Karpas-422 (cell line): ENCODE measurements around the gene SPAG16. TPM values are rescaled to one million over a fixed set of nuclear protein-coding genes. Genes with fewer than 3 reads are reported as not detected.

Experiments used
- DNase-seq: peaks from one replicate; pipeline ENCODE4 v3.0.0-alpha.2; 2015
- H2AFZ ChIP-seq: fragments of 200-600 bp; sonication (generic); 2 replicates; pipeline ENCODE4 v1.6.1; 2014; ENCODE audit warnings: antibody characterized with exemption, low read length, mixed read lengths
- H3K27ac ChIP-seq: fragments of 200-600 bp; sonication (generic); 2 replicates; pipeline ENCODE4 v1.5.1; 2014; ENCODE audit warnings: mild to moderate bottlenecking, low read length, moderate library complexity
- H3K27me3 ChIP-seq: fragments of 200-600 bp; sonication (generic); 2 replicates; pipeline ENCODE4 v1.6.1; 2014; ENCODE audit warnings: low read length, mixed read lengths
- H3K36me3 ChIP-seq: fragments of 200-600 bp; sonication (generic); 2 replicates; pipeline ENCODE4 v1.6.1; 2014; ENCODE audit warnings: low read length, mixed read lengths; ENCODE audit not compliant: insufficient read depth
- H3K4me1 ChIP-seq: fragments of 200-600 bp; sonication (generic); 2 replicates; pipeline ENCODE4 v1.6.1; 2014; ENCODE audit warnings: mild to moderate bottlenecking, low read length, mixed read lengths
- H3K4me2 ChIP-seq: fragments of 200-600 bp; sonication (generic); 2 replicates; pipeline ENCODE4 v1.6.1; 2014; ENCODE audit warnings: low read length, low read depth, mild to moderate bottlenecking; ENCODE audit not compliant: poor library complexity, severe bottlenecking
- H3K4me3 ChIP-seq: fragments of 200-600 bp; sonication (generic); 2 replicates; pipeline ENCODE4 v1.5.1; 2014; ENCODE audit warnings: mild to moderate bottlenecking, antibody characterized with exemption, low read length, mixed read lengths
- H3K79me2 ChIP-seq: fragments of 200-600 bp; sonication (generic); 2 replicates; pipeline ENCODE4 v1.6.1; 2014; ENCODE audit warnings: mild to moderate bottlenecking, low read length, mixed read lengths
- H3K9ac ChIP-seq: fragments of 200-600 bp; sonication (generic); 2 replicates; pipeline ENCODE4 v1.6.0; 2014; ENCODE audit warnings: low read length
- H3K9me2 ChIP-seq: fragments of 200-600 bp; sonication (generic), shearing (Covaris generic); replicated peaks from 2 replicates; pipeline ENCODE4 v1.6.0; 2014; ENCODE audit warnings: mild to moderate bottlenecking, low read length, moderate library complexity; ENCODE audit not compliant: insufficient read depth
- H3K9me3 ChIP-seq: fragments of 300-700, 200-600 bp; sonication (generic); 2 replicates; pipeline ENCODE4 v1.6.1; 2014; ENCODE audit warnings: low read length, mixed read lengths
- H4K20me1 ChIP-seq: fragments of 200-600 bp; sonication (generic); 2 replicates; pipeline ENCODE4 v1.6.1; 2014; ENCODE audit warnings: mild to moderate bottlenecking, antibody characterized with exemption, low read length, low read depth; ENCODE audit not compliant: insufficient read depth
- total RNA-seq: library from RNA; depleted of rRNA; stranded (reverse); fragments of >200 nt; shearing (Covaris generic); gene quantifications from 2 replicates; pipeline ENCODE4 v1.2.3, GENCODE V29; 2014; ENCODE audit warnings: low replicate concordance

Gene SPAG16
- total RNA-seq, 1 experiment from 2014 or later: 67.8 TPM

DNA sequence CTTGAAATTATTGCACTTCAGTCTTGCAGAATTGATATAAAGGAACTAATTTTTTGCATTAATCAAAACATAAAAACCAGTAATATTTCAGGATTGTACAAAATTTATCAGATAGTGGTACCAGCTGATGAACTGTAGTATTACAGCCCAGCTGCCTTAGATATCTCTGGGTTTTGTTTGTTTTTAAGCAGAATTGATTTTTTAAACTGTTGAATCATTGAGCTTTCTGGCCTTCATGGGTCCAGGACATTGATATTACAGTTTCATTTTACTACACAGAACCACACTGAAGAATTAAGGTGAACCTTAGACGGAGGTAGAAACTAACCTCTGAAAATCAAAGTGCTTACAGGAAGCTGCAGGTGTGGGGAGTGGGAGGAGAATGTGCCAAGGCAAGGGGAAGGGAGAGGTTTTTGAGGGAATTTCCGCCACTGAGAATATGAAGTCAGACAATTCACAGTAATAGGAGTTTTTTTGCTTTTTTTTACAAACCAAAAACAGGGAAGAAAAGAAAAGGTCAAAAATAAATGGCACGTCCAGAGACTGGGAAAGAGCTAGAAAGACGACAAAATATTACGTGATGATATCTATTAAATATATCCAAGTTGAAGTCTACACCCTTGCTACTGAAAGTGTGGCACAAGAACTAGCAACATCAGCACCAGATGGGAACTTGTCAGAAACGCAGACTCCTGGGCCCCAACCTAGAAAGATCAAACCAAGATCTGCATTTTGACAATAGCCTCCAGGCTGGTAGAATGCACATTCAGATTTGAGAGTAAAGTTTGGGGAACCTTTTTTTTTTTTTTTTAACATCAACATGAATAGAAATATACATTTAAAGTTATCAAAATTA lies 40.8 kb upstream of the SPAG16 start:
- no peak overlapping the region for H2AFZ ChIP-seq
- no peak overlapping the region for H3K4me2 ChIP-seq
- H3K4me3 ChIP-seq: no peak overlapping the region
- H3K9me3 ChIP-seq: no peaks in the 10 kb centered on the region
- no peak overlapping the region for H3K27ac ChIP-seq
- H3K27me3 ChIP-seq: no peaks in the 10 kb centered on the region
- no peak for DNase-seq
- H3K79me2 ChIP-seq: no peaks in the 10 kb centered on the region
- no peaks in the 10 kb centered on the region for H3K4me1 ChIP-seq
- H3K36me3 ChIP-seq: no peaks in the 10 kb centered on the region
- H4K20me1 ChIP-seq: no peaks in the 10 kb centered on the region
- H3K9ac ChIP-seq: no peak overlapping the region
- H3K9me2 ChIP-seq: no peaks in the 10 kb centered on the region

DNA sequence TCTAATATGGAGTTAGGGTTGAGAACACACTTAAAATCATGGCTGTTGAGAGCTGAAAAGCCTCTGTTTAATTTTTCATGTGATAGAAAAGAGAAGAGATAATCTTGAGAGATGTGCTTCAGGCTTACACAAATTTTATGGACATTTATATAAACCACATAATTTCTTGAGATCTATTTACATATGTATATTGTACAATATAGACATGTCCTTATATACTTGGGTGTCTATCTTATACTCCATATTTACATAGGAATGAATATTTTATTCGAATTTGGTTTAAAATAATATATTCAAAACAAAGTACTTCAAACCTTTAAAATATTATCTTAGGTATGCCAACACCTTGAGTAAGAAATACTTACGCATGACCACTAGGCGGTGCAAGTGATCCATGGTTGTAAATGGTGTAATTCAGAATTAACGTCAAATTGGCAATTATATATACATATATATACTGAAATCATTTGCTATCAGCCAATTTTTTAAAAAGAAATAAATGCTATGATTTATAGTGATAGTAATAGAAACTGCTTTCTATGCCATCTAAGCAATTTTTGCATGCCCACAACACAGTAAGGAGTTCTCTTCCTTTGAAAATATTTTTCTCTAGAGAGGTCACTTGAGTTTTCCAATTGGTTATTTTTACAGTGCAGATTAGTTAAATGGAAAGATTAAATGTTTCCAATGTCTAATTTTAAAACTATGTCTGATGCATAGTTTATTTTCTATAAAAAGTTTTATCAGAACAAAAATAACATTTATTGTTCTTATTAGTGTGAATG lies 37.6 kb upstream of the SPAG16 start:
- no peak overlapping the region for H3K4me3 ChIP-seq
- no peak overlapping the region for H3K27ac ChIP-seq
- H4K20me1 ChIP-seq: no peaks in the 10 kb centered on the region
- no peaks in the 10 kb centered on the region for H3K9me2 ChIP-seq
- H3K4me1 ChIP-seq: no peaks in the 10 kb centered on the region
- no peaks in the 10 kb centered on the region for H3K9me3 ChIP-seq
- no peaks in the 10 kb centered on the region for H3K27me3 ChIP-seq
- no peak overlapping the region for H3K9ac ChIP-seq
- H3K79me2 ChIP-seq: no peaks in the 10 kb centered on the region
- no peak overlapping the region for H3K4me2 ChIP-seq
- H2AFZ ChIP-seq: no peak overlapping the region
- DNase-seq: peak; percentile 84
- no peaks in the 10 kb centered on the region for H3K36me3 ChIP-seq

DNA sequence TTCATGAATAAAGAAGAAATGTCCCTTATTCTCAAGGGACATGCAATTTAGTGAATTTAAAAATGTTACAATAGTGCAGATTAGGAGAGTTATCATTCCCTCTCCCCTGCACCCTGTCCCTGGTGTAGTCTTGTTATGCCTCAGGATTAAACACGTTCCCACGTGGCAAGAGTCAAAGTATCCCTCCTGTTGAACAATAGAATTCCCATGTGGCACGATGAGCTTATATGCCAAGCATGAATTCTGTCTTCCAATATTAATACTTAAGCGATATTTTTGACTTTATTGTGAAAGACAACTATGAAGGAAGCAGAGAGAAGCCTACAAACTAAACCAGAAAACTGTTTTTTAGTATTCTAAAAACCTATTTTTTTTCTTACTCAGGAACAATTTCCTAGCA lies 36.7 kb upstream of the SPAG16 start:
- H4K20me1 ChIP-seq: no peaks in the 10 kb centered on the region
- H3K27ac ChIP-seq: no peak overlapping the region
- no peaks in the 10 kb centered on the region for H3K79me2 ChIP-seq
- DNase-seq: no peak
- no peaks in the 10 kb centered on the region for H3K36me3 ChIP-seq
- no peak overlapping the region for H2AFZ ChIP-seq
- H3K9me2 ChIP-seq: no peaks in the 10 kb centered on the region
- H3K4me2 ChIP-seq: no peak overlapping the region
- H3K9me3 ChIP-seq: no peaks in the 10 kb centered on the region
- no peaks in the 10 kb centered on the region for H3K4me1 ChIP-seq
- H3K4me3 ChIP-seq: no peak overlapping the region
- H3K9ac ChIP-seq: no peak overlapping the region
- H3K27me3 ChIP-seq: no peaks in the 10 kb centered on the region

- Histone ChIP-seq H3K9ac (no peak overlapping the region), H3K9me2 (no peaks in the 10 kb centered on the region), H3K79me2 (no peaks in the 10 kb centered on the region), H4K20me1 (no peaks in the 10 kb centered on the region), H3K4me3 (no peak overlapping the region), H3K27me3 (no peaks in the 10 kb centered on the region), H3K4me1 (no peaks in the 10 kb centered on the region), H3K4me2 (no peak overlapping the region), H2AFZ (no peak overlapping the region), H3K36me3 (no peaks in the 10 kb centered on the region), H3K9me3 (no peaks in the 10 kb centered on the region), H3K27ac (no peak overlapping the region)
- DNase-seq: no peak
Measured at GRCh38 chr2:213248637-213249036, 35.6 kb upstream of the SPAG16 start.

DNA sequence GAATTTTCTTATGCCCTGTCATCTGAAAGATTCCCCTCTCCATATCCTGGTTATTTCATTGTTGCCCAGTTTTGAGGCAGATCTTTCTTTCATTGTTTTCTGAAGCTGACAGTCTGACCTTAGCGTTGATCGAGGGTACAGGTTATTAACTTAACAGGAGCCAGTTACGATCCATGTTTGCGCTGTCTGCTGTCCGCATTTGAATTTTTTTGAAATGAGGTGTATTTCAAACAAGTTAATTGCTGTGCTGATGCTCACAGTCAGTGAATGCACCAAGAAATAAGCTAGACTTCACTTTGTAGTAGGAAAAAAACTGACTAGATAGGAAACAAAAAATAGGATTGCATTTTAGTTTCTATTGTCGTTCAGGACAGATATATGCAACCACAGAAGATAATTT lies 34.8 kb upstream of the SPAG16 start:
- H4K20me1 ChIP-seq: no peaks in the 10 kb centered on the region
- H2AFZ ChIP-seq: no peak overlapping the region
- no peak overlapping the region for H3K4me3 ChIP-seq
- no peaks in the 10 kb centered on the region for H3K79me2 ChIP-seq
- H3K9me3 ChIP-seq: no peaks in the 10 kb centered on the region
- H3K9ac ChIP-seq: no peak overlapping the region
- H3K9me2 ChIP-seq: no peaks in the 10 kb centered on the region
- H3K36me3 ChIP-seq: no peaks in the 10 kb centered on the region
- no peak for DNase-seq
- H3K27ac ChIP-seq: no peak overlapping the region
- no peaks in the 10 kb centered on the region for H3K4me1 ChIP-seq
- no peaks in the 10 kb centered on the region for H3K27me3 ChIP-seq
- H3K4me2 ChIP-seq: no peak overlapping the region

- Histone ChIP-seq H4K20me1 (no peaks in the 10 kb centered on the region), H3K9me3 (no peaks in the 10 kb centered on the region), H2AFZ (no peak overlapping the region), H3K4me2 (no peak overlapping the region), H3K9me2 (no peaks in the 10 kb centered on the region), H3K36me3 (no peaks in the 10 kb centered on the region), H3K4me3 (no peak overlapping the region), H3K27ac (no peak overlapping the region), H3K9ac (no peak overlapping the region), H3K4me1 (no peaks in the 10 kb centered on the region), H3K79me2 (no peaks in the 10 kb centered on the region), H3K27me3 (no peaks in the 10 kb centered on the region)
- DNase-seq: peak; percentile 88
Measured at GRCh38 chr2:213251618-213252017, 32.6 kb upstream of the SPAG16 start.

DNA sequence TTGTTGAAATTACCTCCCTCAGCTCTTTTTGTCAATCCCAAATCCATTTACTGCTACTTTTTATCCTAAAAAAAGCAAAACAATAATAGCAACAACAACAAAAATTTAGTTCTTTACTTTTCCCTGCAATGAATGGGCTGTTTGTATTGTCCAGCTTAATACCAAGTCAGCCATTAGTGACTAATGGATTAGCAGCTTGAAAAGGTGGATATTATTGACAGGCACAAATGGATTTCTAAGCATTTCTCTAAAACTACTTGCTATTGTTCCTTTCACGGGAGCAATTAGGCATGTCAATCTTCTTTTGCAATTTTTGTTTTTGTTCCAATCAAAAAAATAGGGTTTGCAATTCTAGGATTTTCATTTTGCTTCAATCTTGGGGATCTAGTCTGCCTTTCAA lies 32.1 kb upstream of the SPAG16 start:
- Histone ChIP-seq H3K27ac (no peak overlapping the region), H3K4me2 (no peak overlapping the region), H3K9me2 (no peaks in the 10 kb centered on the region), H4K20me1 (no peaks in the 10 kb centered on the region), H3K4me1 (no peaks in the 10 kb centered on the region), H3K27me3 (no peaks in the 10 kb centered on the region), H3K36me3 (no peaks in the 10 kb centered on the region), H3K9ac (no peak overlapping the region), H3K9me3 (no peaks in the 10 kb centered on the region), H3K79me2 (no peaks in the 10 kb centered on the region), H2AFZ (no peak overlapping the region), H3K4me3 (no peak overlapping the region)
- DNase-seq: no peak

DNA sequence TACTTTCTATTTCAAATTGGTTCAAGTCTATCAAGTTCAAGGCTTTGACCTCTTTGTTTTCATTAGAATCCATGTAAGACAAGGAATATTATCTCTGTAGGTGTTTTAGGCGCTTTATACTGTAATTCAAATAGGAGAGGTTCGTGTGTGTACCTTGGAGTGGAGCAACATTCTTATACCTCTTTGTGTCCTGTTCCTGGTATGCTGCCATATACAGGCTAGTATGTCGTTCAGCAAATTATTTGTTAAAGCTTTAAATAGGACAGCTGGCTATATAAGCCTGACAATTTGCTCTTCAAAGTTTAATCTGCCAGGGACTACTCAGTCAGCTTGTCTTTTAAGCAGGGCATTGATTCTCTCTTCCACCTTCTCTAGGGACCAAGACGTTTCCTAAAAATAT lies 31.1 kb upstream of the SPAG16 start:
- no peaks in the 10 kb centered on the region for H3K4me1 ChIP-seq
- no peak overlapping the region for H3K9ac ChIP-seq
- DNase-seq: no peak
- H3K9me2 ChIP-seq: no peaks in the 10 kb centered on the region
- H3K36me3 ChIP-seq: no peaks in the 10 kb centered on the region
- H3K4me3 ChIP-seq: no peak overlapping the region
- no peak overlapping the region for H3K4me2 ChIP-seq
- no peaks in the 10 kb centered on the region for H4K20me1 ChIP-seq
- H3K79me2 ChIP-seq: no peaks in the 10 kb centered on the region
- peak overlapping the region; percentile 71; the same call in 1 of the 2 replicates for H2AFZ ChIP-seq
- no peaks in the 10 kb centered on the region for H3K9me3 ChIP-seq
- H3K27ac ChIP-seq: no peak overlapping the region
- no peaks in the 10 kb centered on the region for H3K27me3 ChIP-seq
